GM20000 (cell line): ENCODE results near the gene UXT.
A peak's percentile ranks its signal among the peaks of the same experiment; 100 is the strongest.

Experiments used
- DNase-seq: peaks from one replicate; pipeline ENCODE4 v3.0.0; 2012; ENCODE audit warnings: low spot score
- CTCF ChIP-seq: IDR thresholded peaks from 2 replicates; pipeline ENCODE4 v1.5.1; 2012; ENCODE audit warnings: mild to moderate bottlenecking, control low read depth; ENCODE audit errors: extremely low read depth, missing control alignments

UXT gene

DNA sequence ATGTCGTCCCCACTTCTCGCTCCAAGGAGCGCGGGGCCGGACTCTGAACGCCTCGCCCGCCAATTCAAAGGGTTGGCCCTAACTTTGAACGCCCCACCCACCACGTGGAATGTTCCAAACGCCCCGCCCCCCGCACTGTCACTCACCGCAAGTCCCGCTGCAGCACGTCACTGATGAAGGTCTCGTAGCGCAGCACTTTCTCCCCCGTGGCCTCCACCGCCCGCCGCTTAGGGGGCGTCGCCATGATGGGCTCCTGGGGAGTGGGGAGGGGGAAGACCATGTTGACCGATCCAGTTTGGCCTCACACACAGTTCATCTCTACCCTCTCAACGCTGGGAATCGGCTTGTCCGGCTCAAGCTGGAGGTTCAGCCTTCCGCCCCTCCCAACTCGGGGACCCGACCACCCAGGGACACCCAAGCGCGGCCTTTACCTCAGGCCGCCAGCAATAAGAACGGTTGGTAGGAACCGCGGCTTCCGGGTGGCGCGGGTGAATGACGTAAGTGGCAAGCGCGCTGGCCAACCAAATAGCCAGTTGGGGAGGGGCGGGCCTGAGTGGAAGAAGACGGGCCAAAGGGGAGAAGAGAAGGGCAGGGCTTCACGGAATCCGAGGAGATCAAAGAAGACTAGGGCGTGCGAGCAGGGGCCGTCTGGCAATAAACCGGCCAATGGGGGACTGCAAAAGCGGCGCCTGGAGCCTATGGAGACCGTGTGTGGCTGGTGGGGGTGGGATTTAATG lies at the start of gene UXT:
TSS of gene UXT (minus strand) at position 497 of the 737 bp plus-strand sequence. CDS start at position 244, 253 bp downstream.
- no peak for TF ChIP-seq CTCF
- peak; percentile 82 for DNase-seq

GRCh38 chrX:47707031-47707780 lies 48.2 kb upstream of the UXT start:
- DNase-seq = no peak
- no peak for TF ChIP-seq CTCF

DNA sequence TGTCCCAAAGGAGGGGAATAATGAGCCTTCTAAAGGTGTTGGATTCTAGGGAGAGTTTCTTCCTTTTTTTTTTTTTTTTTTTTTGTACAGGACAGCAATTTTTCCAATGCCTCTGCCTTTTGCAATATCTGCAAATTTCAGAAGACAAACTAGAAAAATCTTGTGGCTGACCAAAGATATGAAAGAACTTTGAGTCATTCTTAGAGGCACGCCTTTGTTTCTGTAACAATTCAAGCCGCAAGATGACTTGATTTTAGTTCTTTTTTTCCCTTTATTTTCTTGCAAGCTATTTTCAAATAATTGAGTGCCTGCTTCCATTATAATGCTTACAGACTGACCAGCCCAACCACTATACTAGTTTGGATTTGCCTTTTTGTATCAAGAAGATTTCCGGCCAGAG lies 47.6 kb upstream of the UXT start:
- no peak for DNase-seq
- TF ChIP-seq CTCF = no peak

GRCh38 chrX:47704736-47705135 lies 45.8 kb upstream of the UXT start:
- DNase-seq = no peak
- no peak for TF ChIP-seq CTCF

DNA sequence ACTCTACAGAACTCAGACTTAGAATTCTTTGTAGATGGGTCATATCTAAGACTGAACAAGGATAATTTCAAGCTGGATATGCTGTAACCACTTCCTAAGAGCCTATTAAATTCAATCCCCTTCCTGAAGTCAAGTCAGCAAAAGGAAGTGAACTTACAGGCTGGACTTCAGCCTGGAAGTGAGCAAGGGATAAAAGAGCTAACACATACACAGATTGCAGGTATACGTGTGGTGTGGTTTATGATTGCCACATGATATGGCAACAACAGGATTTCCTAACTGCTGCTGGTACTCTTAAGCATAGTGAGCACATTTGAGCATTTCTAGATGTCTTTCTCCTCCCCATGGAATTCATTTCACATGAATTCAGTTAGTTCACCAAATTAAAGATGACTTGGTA lies 38.2 kb upstream of the UXT start:
- TF ChIP-seq CTCF = no peak
- DNase-seq = no peak

DNA sequence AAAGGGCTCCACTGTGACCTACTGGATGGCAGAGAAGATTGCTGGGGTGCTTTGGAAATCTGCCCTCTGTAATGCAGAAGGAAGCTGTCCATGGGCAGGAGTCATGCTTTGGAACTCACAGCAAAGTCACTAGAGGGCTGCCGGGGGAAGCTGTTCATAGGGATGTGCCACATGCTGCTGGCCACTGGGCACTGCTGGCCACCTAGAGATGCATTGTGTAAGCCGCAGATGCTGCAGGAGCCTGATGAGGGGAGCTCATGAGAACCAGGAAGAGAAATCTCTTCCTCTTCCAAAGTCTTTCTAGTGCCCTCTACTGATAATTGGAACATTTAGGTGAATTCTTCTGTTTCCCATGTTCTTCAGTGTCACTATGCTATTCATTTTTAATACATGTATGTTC lies 31.2 kb upstream of the UXT start:
- no peak for TF ChIP-seq CTCF

DNA sequence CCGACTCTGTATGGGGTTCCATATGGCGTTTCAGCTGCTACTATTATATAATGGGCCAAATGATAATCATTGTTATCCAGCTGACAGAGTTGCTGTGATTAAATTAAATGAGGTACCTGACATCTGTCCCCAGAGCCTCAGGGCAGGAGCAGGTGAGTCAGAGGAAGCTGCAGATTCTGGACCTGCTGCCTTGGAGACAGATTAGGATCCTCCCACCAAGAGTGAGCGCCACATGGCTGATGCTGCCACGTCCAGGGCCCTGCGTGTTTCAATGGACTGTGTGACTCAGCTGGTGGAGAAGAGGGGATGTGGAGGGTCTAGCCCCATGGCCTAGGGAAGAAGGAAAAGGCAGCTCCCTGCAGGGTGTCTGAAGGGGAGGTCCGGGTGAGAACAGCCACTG lies 28.3 kb upstream of the UXT start:
- no peak for TF ChIP-seq CTCF
- DNase-seq = no peak

More for the DNA sequence above, 31.2 kb upstream of the UXT start:
- no peak for DNase-seq
